HG02885 (cell line): ENCODE data around the gene DCDC1.

ENCODE experiments used
- ATAC-seq: cut with Tn5 transposase; IDR thresholded peaks from one replicate; pipeline ENCODE4 v1.9.1; 2021; ENCODE audit warnings: mild to moderate bottlenecking; ENCODE audit not compliant: unreplicated experiment, poor library complexity

The DCDC1 gene

DNA sequence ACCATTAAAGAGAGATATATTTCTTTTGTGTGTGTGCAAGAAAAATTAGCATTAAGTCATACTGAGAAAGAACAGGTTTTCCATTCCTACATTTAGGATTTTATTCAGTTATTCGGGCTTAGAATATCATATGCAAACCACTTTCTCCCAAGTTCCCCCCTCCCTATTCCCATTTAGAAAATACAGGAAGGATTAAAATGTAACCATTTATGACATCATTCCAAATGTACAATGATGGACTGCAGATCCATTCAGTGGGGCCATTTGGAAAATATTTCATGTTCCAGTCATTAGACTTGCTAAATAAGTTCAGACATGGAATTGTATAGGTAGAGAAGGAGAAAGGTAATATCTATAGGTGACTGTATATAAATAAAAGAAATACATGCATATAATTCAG lies 554.8 kb downstream of the DCDC1 start:
- ATAC-seq: no peak
